HG03045 (cell line): ENCODE measurements around the gene GNMT.

Experiments used
- ATAC-seq: cut with Tn5 transposase; IDR thresholded peaks from one replicate; pipeline ENCODE4 v1.9.1; 2021; ENCODE audit warnings: mild to moderate bottlenecking, moderate library complexity; ENCODE audit not compliant: unreplicated experiment

The GNMT gene

GRCh38 chr6:43011207-43011606, 50.7 kb downstream of the GNMT start:
- no peak for ATAC-seq

GRCh38 chr6:43012364-43012763, 51.8 kb downstream of the GNMT start:
- ATAC-seq = no peak

GRCh38 chr6:43013097-43013842, 52.7 kb downstream of the GNMT start:
- ATAC-seq = no peak
